H1 (cell line): Measurements from ENCODE around the gene KDM6A. TPM values are rescaled to one million over a fixed set of nuclear protein-coding genes. Genes with fewer than 3 reads are reported as not detected.

ENCODE experiments used
- CTCF ChIA-PET: fragments of 300-600 bp; sonication (Branson Sonifier 250); formaldehyde crosslinking; loops from one replicate; lab custom pipeline; 2021; ENCODE audit not compliant: partially characterized antibody; lab: Charles Lee
- POLR2A ChIA-PET: fragments of 300-600 bp; sonication (Branson Sonifier 250); formaldehyde crosslinking; loops from one replicate; lab custom pipeline; 2021; ENCODE audit warnings: inconsistent platforms; ENCODE audit not compliant: partially characterized antibody; lab: Charles Lee
- DNase-seq, 2 experiments: peaks; one replicate each; pipeline versions ENCODE4 v3.0.0 to v3.0.0-alpha.2; 2010 to 2022; ENCODE audit warnings: low spot score in 2 of 2, low read depth in 1 of 2, mixed read lengths in 1 of 2
- FAIRE-seq: peaks from 2 replicates; lab custom pipeline; 2011; peaks lifted over from hg19 to GRCh38; lab: Jason Lieb, UNC
- H2AFZ ChIP-seq: 2 replicates; pipeline ENCODE4 v1.8.1; 2012; ENCODE audit warnings: low read length, inconsistent platforms
- H2AK5ac ChIP-seq: 2 replicates; pipeline ENCODE4 v1.6.1; 2013; ENCODE audit warnings: low read depth, low read length
- H2BK120ac ChIP-seq: replicated peaks from 2 replicates; pipeline ENCODE3; 2013; ENCODE audit warnings: low read depth, low read length, inconsistent platforms
- H2BK12ac ChIP-seq: 2 replicates; pipeline ENCODE4 v1.6.1; 2013; ENCODE audit warnings: low read depth, low read length
- H2BK15ac ChIP-seq: 2 replicates; pipeline ENCODE4 v1.6.1; 2013; ENCODE audit warnings: low read length
- H2BK20ac ChIP-seq: 2 replicates; pipeline ENCODE4 v1.6.1; 2013; ENCODE audit warnings: low read length
- H2BK5ac ChIP-seq: 2 replicates; pipeline ENCODE4 v1.6.1; 2013; ENCODE audit warnings: low read depth, low read length
- H3K14ac ChIP-seq: 2 replicates; pipeline ENCODE4 v1.6.1; 2013; ENCODE audit warnings: inconsistent platforms; ENCODE audit not compliant: insufficient read length
- H3K18ac ChIP-seq: 2 replicates; pipeline ENCODE4 v1.6.1; 2013; ENCODE audit warnings: low read length; ENCODE audit errors: extremely low read depth
- H3K23ac ChIP-seq: 2 replicates; pipeline ENCODE4 v1.6.1; 2013; ENCODE audit warnings: inconsistent platforms; ENCODE audit not compliant: insufficient read length
- H3K23me2 ChIP-seq: 2 replicates; pipeline ENCODE4 v1.6.1; 2013; ENCODE audit warnings: low read depth, low read length
- H3K27ac ChIP-seq: 2 replicates; pipeline ENCODE4 v1.6.1; 2011; ENCODE audit warnings: low read depth, low read length, inconsistent platforms
- H3K27me3 ChIP-seq, 4 experiments: replicated peaks in 1 of 4; 1 replicate in 1 of 4; 2 replicates in 3 of 4; pipeline versions ENCODE4 v1.6.1 to v1.8.1; 2011 to 2013; ENCODE audit warnings: low read length in 3 of 4, mild to moderate bottlenecking in 3 of 4, inconsistent platforms in 2 of 4, mixed read lengths in 2 of 4, moderate library complexity in 1 of 4; ENCODE audit not compliant: control insufficient read depth in 3 of 4, insufficient read depth in 3 of 4; ENCODE audit errors: extremely low read depth in 1 of 4
- H3K36me3 ChIP-seq, 4 experiments: 2 replicates each; pipeline versions ENCODE4 v1.6.1 to v1.8.1; 2011 to 2013; ENCODE audit warnings: mild to moderate bottlenecking in 4 of 4, low read length in 3 of 4, moderate library complexity in 2 of 4, control low read depth in 1 of 4, inconsistent platforms in 1 of 4; ENCODE audit not compliant: insufficient read depth in 4 of 4, control insufficient read depth in 2 of 4
- H3K4ac ChIP-seq: replicated peaks from 2 replicates; pipeline ENCODE3; 2013; ENCODE audit warnings: low read length, low read depth, mixed read lengths, inconsistent platforms; ENCODE audit not compliant: insufficient read length
- H3K4me1 ChIP-seq, 4 experiments: replicated peaks in 1 of 4; 1 replicate in 1 of 4; 2 replicates in 3 of 4; pipeline versions ENCODE4 v1.6.1 to v1.8.1; 2011 to 2013; ENCODE audit warnings: low read length in 3 of 4, inconsistent platforms in 2 of 4, mixed read lengths in 1 of 4; ENCODE audit not compliant: insufficient read depth in 4 of 4, control insufficient read depth in 3 of 4
- H3K4me2 ChIP-seq, 2 experiments: 2 replicates each; pipeline versions ENCODE4 v1.6.1 to v1.8.1; 2011 to 2013; ENCODE audit warnings: low read depth in 2 of 2, low read length in 2 of 2, control low read depth in 1 of 2, inconsistent platforms in 1 of 2, mild to moderate bottlenecking in 1 of 2; ENCODE audit not compliant: insufficient read depth in 1 of 2
- H3K4me3 ChIP-seq, 4 experiments: fragments of 200-600, 300-600 bp in 1 of 4; sonication (generic), shearing (Covaris generic), sonication (Bioruptor Twin) in 1 of 4; 2 replicates each; pipeline versions ENCODE4 v1.5.1 to v1.8.1; 2011 to 2016; ENCODE audit warnings: low read length in 4 of 4, low read depth in 3 of 4, control low read depth in 2 of 4, inconsistent platforms in 2 of 4, mild to moderate bottlenecking in 2 of 4, mixed read lengths in 1 of 4, moderate library complexity in 1 of 4; ENCODE audit not compliant: insufficient read depth in 2 of 4; ENCODE audit errors: extremely low read depth in 1 of 4
- H3K56ac ChIP-seq: replicated peaks from 2 replicates; pipeline ENCODE3; 2013; ENCODE audit warnings: low read depth, mild to moderate bottlenecking, mixed read lengths, low read length, inconsistent platforms; ENCODE audit not compliant: insufficient read length
- H3K79me1 ChIP-seq: 2 replicates; pipeline ENCODE4 v1.6.1; 2013; ENCODE audit warnings: low read depth, low read length, control low read depth
- H3K79me2 ChIP-seq, 2 experiments: 2 replicates each; pipeline versions ENCODE4 v1.6.1 to v1.8.1; 2012 to 2013; ENCODE audit warnings: low read length in 2 of 2, mild to moderate bottlenecking in 2 of 2, inconsistent platforms in 1 of 2; ENCODE audit not compliant: insufficient read depth in 2 of 2, control insufficient read depth in 1 of 2
- H3K9ac ChIP-seq, 4 experiments: replicated peaks in 1 of 4; 1 replicate in 1 of 4; 2 replicates in 3 of 4; pipeline versions ENCODE4 v1.6.1 to v1.8.1; 2011 to 2013; ENCODE audit warnings: low read depth in 3 of 4, low read length in 3 of 4, control low read depth in 2 of 4, mild to moderate bottlenecking in 2 of 4, moderate library complexity in 2 of 4, inconsistent platforms in 1 of 4; ENCODE audit errors: extremely low read depth in 1 of 4
- H3K9me3 ChIP-seq, 2 experiments: 2 replicates each; pipeline versions ENCODE4 v1.6.1 to v1.8.1; 2012 to 2013; ENCODE audit warnings: mild to moderate bottlenecking in 2 of 2, moderate library complexity in 2 of 2, control low read depth in 1 of 2, inconsistent platforms in 1 of 2, low read depth in 1 of 2, low read length in 1 of 2, mixed read lengths in 1 of 2; ENCODE audit not compliant: insufficient read depth in 2 of 2
- H4K20me1 ChIP-seq, 2 experiments: replicated peaks in 1 of 2; 2 replicates each; pipeline versions ENCODE3 to v1.8.1; 2011 to 2013; ENCODE audit warnings: inconsistent platforms in 2 of 2, low read length in 2 of 2, mild to moderate bottlenecking in 1 of 2; ENCODE audit not compliant: insufficient read depth in 2 of 2, control insufficient read depth in 1 of 2
- H4K5ac ChIP-seq: 2 replicates; pipeline ENCODE4 v1.6.1; 2013; ENCODE audit warnings: low read length, low read depth, mixed read lengths, inconsistent platforms; ENCODE audit not compliant: insufficient read length
- H4K8ac ChIP-seq: 2 replicates; pipeline ENCODE4 v1.8.0; 2013; ENCODE audit warnings: mild to moderate bottlenecking, moderate library complexity, low read length, inconsistent platforms; ENCODE audit not compliant: insufficient read depth; ENCODE audit errors: extremely low read depth
- H4K91ac ChIP-seq: replicated peaks from 2 replicates; pipeline ENCODE3; 2013; ENCODE audit warnings: low read length, mixed read lengths, inconsistent platforms; ENCODE audit not compliant: insufficient read length
- KDM1A ChIP-seq: fragments of 200-600, 300-600 bp; sonication (generic); IDR thresholded peaks from 2 replicates; pipeline ENCODE4 v1.7.1; 2016; ENCODE audit warnings: mild to moderate bottlenecking, low read length, borderline replicate concordance
- POLR2A ChIP-seq, 2 experiments: IDR thresholded peaks; 1 replicate in 1 of 2; 2 replicates in 1 of 2; pipeline ENCODE4 v1.6.1; 2011; ENCODE audit warnings: low read depth in 2 of 2, low read length in 2 of 2, mild to moderate bottlenecking in 2 of 2; ENCODE audit errors: control extremely low read depth in 1 of 2
- SP1 ChIP-seq: IDR thresholded peaks from 2 replicates; pipeline ENCODE4 v1.6.1; 2011; ENCODE audit warnings: low read depth, low read length
- WGBS, 2 experiments: shearing (Covaris generic) in 1 of 2; methylation state at CpG; one replicate each; pipeline versions ENCODE4 v1.1.6 to v1.1.7; 2013 to 2015; ENCODE audit warnings: low lambda C conversion rate in 2 of 2, mixed read lengths in 2 of 2, inconsistent platforms in 1 of 2, low coverage in 1 of 2, missing lambda C conversion rate in 1 of 2; ENCODE audit not compliant: insufficient replicate concordance in 2 of 2, insufficient coverage in 1 of 2, insufficient read length in 1 of 2; ENCODE audit errors: extremely low coverage in 1 of 2, missing lambda C conversion rate in 1 of 2; 5-methylcytosine and 5-hydroxymethylcytosine counted together
- polyA plus RNA-seq, 7 experiments: library from polyadenylated mRNA; depleted of rRNA in 3 of 7; stranded (reverse) in 5 of 7; unstranded in 2 of 7; fragments of >200 nt in 5 of 7; fragments of 200-250 nt in 2 of 7; gene quantifications; 1 replicate in 5 of 7; 2 replicates in 1 of 7; 4 replicates in 1 of 7; pipeline versions ENCODE4 v1.2.1 to v1.2.3, GENCODE V29; 2011 to 2013; ENCODE audit warnings: missing spikeins in 2 of 7, mixed read lengths in 2 of 7
- total RNA-seq: library from RNA; stranded (reverse); fragmentation: NEBNext Ultra II Directional; extraction: Animal tissue kit (Norgen Biotek cat#: 25700); gene quantifications from 2 replicates; pipeline ENCODE4 v1.2.1, GENCODE V29; 2021

KDM6A gene
- total and polyA plus RNA-seq, 2 of the 8 experiments (the other 6 are each of a cell fraction or from before 2014, with no cell fraction given), result 43.5 to 58.4 TPM

DNA sequence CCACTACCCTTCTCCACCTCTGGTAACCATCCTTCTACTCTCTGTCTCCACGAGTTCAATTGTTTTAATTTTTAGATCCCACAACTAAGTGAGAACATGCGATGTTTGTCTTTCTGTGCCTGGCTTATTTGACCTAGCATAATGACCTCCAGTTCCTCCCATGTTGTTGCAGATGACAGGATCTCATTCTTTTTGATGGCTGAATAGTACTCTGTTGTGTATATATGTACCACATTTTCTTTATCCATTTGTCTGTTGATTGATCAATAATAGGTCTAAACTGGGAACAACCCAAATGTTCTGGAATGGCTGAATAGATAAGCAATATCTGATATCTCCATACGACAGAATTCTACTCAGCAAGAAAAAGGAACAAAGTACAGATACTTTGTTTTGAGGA lies 260.5 kb downstream of the KDM6A start:
- H4K5ac ChIP-seq, result no peak overlapping the region
- no peak overlapping the region for H4K8ac ChIP-seq
- no peak overlapping the region for H2AK5ac ChIP-seq
- H4K20me1 ChIP-seq, result no peaks in the 10 kb centered on the region
- 79% methylated on average over 3 of the region's 3 CpGs; no CpG with 5 or more reads in 1 of the 2 experiments for WGBS, 2 experiments
- H2BK5ac ChIP-seq, result no peak overlapping the region
- no peak overlapping the region for H3K23ac ChIP-seq
- no peaks in the 10 kb centered on the region for H3K36me3 ChIP-seq
- no peaks in the 10 kb centered on the region for H3K9me3 ChIP-seq
- FAIRE-seq (no peak), DNase-seq (no peak)
- H3K27me3 ChIP-seq, result no peaks in the 10 kb centered on the region
- no peak overlapping the region for H3K18ac ChIP-seq
- no peak overlapping the region for H2BK120ac ChIP-seq
- H2AFZ ChIP-seq, result no peak overlapping the region
- no peak overlapping the region for H3K27ac ChIP-seq
- H3K79me2 ChIP-seq, result no peaks in the 10 kb centered on the region
- H3K23me2 ChIP-seq, result no peaks in the 10 kb centered on the region
- no peak overlapping the region for H2BK20ac ChIP-seq
- H3K56ac ChIP-seq, result no peak overlapping the region
- no peak overlapping the region for H4K91ac ChIP-seq
- no peak overlapping the region for H3K9ac ChIP-seq
- TF ChIP-seq SP1 (no peak), KDM1A (no peak), POLR2A (IDR thresholded peaks at IDR 0.05; ENCODE audit: control extremely low read depth in 1 of 2, low read depth in 2 of 2, low read length in 2 of 2) (no peak)
- H3K79me1 ChIP-seq, result no peaks in the 10 kb centered on the region
- H3K14ac ChIP-seq, result no peak overlapping the region
- no peaks in the 10 kb centered on the region for H3K4me1 ChIP-seq
- no peak overlapping the region for H3K4me3 ChIP-seq
- CTCF ChIA-PET, result no interaction called here
- no peak overlapping the region for H3K4me2 ChIP-seq
- POLR2A ChIA-PET, result no interaction called here
- H3K4ac ChIP-seq, result no peak overlapping the region
- H2BK15ac ChIP-seq, result no peak overlapping the region
- H2BK12ac ChIP-seq, result no peak overlapping the region
